ENCODE results near the gene STX7.
"Not testable (repeated sequence)": the region's sequence is repeated elsewhere in the genome, so short reads cannot be mapped to it uniquely, and the experiment has no call there.

STX7 gene, protein sequence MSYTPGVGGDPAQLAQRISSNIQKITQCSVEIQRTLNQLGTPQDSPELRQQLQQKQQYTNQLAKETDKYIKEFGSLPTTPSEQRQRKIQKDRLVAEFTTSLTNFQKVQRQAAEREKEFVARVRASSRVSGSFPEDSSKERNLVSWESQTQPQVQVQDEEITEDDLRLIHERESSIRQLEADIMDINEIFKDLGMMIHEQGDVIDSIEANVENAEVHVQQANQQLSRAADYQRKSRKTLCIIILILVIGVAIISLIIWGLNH

GRCh38 chr6:132512638-132513632 lies at the start of gene STX7:
Gene STX7 (minus strand): TSS chr6:132513116. CDS start chr6:132503530, 9,586 bp downstream.
- peak; percentile 88 for DNase-seq

DNA sequence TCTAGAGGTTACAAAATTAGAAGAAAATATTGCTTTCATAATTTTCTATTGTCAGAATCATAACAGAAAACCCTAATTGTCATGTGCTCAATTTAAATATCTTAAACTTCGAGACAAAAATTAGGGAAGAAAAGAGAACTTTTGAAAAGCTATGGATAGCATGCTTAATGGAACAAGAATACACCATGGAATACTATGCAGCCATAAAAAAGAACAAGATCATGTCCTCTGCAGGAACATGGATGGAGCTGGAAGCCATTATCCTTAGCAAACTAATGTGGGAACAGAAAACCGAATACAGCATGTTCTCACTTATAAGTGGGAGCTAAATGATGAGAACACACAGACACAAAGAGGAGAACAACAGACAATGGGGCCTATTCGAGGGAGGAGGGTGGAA lies 47.2 kb upstream of the STX7 start:
- not testable (repeated sequence) for DNase-seq

DNA sequence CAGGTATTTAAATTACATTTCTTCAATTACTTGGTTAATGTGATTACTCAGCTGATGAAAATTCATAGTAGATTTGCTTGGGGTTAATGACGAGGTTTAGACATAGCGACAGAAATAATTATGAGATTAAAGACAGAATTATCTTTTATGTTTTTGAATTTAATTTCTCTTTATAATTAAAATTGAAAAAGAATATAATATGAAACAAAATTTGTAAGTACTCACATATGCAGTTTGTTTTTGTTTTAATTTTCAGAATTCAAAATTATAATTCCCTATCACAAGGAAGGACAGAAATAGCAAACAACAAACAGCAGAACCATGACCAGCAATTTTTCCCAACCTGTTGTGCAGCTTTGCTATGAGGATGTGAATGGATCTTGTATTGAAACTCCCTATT lies 39.5 kb upstream of the STX7 start, which contains the start of gene TAAR8:
Gene TAAR8 (plus strand): TSS at position 301 of the 400 bp plus-strand sequence. CDS start 21 bp downstream, at position 322.
- DNase-seq: no peak

DNA sequence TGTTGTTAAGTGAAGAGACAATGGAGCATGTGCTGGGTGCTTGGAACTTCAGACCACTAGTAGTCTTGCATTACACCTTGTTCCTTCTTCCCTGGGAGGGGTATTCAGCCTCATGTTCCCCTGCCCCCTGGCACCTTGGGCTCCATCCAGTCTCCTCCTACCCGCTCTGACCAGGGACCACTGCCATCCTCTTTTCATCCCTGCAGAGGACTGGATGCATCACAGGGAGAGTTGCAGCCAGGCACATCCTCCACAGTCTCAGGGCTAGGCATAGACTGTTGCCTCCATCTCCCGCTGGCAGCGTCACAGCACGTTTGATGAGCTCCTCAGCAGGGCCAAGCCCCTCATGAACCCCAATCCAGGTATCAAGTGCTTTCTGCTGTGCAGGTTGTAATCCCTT lies 38.3 kb upstream of the STX7 start:
- no peak for DNase-seq

DNA sequence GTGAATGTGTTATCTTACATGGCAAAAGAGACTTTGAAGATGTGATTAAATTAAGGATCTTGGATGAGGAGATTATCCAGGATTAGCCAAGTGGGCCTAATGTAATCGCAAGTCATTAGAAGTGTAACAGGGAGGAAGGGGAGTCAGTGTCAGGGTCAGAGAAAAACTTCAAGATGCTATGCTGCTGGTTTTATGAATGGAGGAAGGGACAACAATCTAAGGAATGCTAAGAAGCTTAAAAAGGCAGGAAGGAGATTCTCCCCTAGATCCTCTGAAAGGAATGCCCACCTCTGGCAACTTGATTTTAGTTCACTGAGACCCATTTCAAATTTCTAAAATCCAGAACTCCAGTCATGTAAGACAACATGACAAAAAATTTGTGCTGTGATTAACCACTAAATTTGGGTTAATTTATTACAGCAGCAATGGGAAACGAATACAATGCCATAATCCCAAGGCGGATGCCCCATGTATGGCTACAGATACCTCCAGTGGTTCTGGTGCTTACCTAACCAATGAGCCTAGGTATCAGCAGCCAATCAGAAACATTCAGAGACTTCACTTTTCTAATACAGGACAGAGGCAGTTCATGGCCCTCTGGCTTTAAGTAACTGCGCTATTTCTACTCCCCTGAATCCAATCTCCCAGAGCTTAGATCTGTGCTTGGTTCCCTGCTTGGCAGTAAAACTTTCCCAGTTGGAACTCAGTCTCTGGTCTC lies 36.0 kb upstream of the STX7 start:
- no peak for DNase-seq

DNA sequence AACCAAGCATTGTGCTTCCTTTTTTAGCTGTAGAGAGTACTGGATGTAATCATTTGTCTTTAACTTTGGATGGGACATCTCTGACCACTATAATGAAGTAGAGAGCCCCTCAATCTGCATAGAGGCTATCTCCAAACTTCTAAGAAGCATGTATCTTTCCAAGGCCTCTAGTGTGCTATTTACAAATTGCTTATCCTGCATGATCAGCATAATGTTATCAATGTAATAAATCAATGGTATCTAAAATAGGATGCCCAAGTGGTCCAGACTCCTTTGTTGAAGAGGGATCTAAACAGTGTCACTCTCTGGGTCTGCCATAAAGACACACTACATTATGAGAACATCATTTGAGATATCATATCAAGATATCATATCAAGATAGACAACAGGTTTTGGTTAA lies 31.9 kb upstream of the STX7 start:
- no peak for DNase-seq

DNA sequence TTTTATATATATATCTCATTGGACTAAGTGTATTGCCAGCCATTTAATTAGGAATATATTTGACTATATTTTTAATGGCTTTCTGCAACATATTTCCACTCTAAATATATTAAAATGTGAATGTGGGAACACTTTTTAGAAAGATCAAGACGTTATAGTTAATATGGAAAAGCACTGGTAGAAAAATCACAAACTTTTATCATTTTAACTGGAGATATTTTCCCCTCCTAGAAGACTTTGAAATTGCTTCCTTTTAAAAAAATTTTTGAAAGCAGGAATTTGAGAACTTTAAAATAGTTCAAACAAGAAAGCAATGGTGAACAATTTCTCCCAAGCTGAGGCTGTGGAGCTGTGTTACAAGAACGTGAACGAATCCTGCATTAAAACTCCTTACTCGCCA lies 25.1 kb upstream of the STX7 start, which contains the start of gene TAAR9:
Gene TAAR9 (plus strand): TSS at position 301 of the 400 bp plus-strand sequence. CDS start 13 bp downstream, at position 314.
- DNase-seq: no peak

DNA sequence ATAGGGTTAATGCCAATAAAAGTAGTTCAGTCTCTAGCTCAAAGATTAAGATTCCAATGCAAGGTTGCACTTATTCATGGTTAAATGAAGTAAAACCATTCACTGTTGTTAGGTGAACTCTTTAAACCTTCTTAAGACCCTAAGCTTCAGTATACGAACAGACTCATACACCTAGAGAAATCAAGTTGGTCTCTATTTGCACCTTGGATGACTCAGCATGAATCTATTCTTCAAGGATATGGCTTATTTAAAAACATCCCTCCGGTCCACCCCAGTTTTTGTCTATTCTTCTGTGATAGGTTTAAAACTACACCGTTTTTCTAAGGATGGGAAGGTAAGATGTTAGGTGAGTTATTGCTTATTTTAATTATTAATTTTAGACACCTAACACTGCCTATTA lies 24.2 kb upstream of the STX7 start:
- no peak for DNase-seq

- not testable (repeated sequence) for DNase-seq
Measured at GRCh38 chr6:132534546-132534945, 21.6 kb upstream of the STX7 start.

GRCh38 chr6:132530293-132530974 lies 17.5 kb upstream of the STX7 start:
- peak; percentile 74 for DNase-seq

DNA sequence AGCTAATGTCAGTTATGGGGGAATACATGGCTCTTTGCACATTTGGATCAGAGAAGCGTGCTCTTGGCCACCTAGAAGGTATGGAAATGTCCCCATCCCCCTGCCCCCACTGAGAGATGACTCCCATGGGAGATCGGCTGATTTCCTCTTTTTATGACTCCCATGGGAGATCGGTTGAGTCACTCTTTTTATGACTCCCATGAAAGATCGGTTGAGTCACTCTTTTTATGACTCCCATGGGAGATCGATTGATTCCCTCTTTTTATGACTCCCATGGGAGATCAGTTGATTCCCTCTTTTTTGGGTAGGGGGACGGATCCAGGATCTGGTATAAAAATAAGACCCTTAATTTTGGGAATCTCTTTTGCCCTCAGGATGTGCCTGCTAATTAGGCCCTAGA lies 14.9 kb upstream of the STX7 start:
- DNase-seq: no peak

GRCh38 chr6:132526461-132526860 lies 13.5 kb upstream of the STX7 start:
- no peak for DNase-seq

- DNase-seq: no peak
Measured at GRCh38 chr6:132525866-132526265, 12.9 kb upstream of the STX7 start.

DNA sequence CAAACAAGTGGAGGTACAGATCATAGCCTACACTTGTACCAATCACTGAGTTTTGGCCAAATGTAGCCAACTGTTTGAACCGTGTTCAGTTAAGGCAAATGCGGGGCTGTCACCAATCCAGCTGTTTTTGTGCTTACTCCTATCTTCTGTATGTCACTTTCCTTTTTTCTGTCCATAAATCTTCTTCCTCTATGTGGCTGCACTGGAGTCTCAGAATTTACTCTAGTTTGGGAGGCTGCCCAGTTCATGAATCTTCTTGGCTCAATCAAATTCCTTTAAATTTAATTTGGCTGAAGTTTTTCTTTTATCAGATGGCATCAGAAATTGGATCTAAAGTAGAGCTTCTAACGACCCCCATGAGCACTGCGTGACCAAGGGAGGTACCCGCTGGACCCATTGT lies 11.7 kb upstream of the STX7 start:
- no peak for DNase-seq

DNA sequence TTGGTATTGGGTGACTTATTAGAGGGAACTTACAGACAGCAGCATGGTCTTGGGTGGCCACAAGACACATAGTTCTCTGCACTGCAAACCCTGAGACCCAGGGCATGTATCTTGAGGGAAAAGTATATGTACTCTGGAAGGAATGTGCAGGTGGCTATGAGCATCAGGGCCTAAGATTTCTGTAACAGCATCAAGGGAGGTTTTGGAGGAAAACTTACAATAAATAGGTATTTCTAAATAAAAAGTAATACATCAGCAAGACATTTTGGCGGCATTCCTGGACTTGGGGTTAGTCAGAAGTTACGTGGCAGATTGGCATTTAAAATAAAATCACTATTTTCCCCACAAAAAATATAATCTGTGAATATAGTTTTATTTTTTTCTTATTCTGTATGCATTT lies 8.0 kb upstream of the STX7 start:
- DNase-seq: no peak

GRCh38 chr6:132515386-132515785 lies 2.5 kb upstream of the STX7 start:
- DNase-seq: no peak

GRCh38 chr6:132513831-132514545 lies 1.1 kb upstream of the STX7 start:
- DNase-seq: no peak

GRCh38 chr6:132512342-132512637 lies 626 bp downstream of the STX7 start:
- DNase-seq: no peak

GRCh38 chr6:132511831-132512220 lies 1.1 kb downstream of the STX7 start:
- DNase-seq: no peak

- no peak for DNase-seq
Measured at GRCh38 chr6:132511210-132511830, 1.6 kb downstream of the STX7 start.
